Left forelimb (tissue), 1 donor: Measurements from ENCODE around the gene CREB3L1.
A peak's percentile ranks its signal among the peaks of the same experiment; 100 is the strongest.
"Not testable (repeated sequence)": the region's sequence is repeated elsewhere in the genome, so short reads cannot be mapped to it uniquely, and the experiment has no call there.

Experiments
- DNase-seq: peaks from one replicate; pipeline ENCODE4 v3.0.0-alpha.2; 2018; ENCODE audit warnings: low spot score

Gene CREB3L1

DNA sequence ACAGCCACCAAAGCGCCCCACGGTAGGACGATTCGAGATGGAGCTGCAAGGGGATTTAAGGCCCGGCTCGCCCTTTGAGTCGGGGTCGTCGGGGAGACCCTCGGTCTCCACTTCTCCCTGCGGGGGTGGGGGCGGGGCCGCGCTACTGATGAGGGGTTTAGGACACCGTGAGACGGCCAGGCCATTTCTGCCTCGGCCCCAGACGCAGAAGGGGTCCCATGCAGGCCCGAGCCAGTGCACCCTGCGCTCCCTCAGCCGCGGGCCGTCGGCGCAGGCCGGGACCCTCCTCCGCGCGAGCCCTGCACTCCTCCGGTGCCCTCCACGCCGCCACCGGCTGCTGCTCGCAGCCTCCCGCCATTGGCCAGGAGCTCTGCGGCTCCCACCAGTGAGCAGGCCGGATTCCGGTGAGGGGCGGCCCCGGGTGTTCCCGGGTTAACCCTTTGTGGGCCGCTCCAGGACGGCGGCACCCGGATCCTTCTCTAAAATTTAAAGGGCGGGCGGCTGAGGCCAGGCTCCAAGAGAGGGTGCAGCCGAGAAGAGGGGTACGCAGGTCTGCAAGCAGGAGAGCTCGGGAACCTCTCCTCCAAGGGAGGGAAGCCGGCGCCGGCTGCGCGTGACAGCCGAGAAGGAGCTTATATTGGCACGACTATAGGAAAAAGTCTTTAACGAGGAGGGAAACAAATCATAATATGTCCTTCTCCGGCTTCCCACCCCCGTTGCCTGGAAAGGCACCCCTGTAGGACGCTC is 18.0 kb downstream of the CREB3L1 start:
- peak; percentile 90 for DNase-seq

DNA sequence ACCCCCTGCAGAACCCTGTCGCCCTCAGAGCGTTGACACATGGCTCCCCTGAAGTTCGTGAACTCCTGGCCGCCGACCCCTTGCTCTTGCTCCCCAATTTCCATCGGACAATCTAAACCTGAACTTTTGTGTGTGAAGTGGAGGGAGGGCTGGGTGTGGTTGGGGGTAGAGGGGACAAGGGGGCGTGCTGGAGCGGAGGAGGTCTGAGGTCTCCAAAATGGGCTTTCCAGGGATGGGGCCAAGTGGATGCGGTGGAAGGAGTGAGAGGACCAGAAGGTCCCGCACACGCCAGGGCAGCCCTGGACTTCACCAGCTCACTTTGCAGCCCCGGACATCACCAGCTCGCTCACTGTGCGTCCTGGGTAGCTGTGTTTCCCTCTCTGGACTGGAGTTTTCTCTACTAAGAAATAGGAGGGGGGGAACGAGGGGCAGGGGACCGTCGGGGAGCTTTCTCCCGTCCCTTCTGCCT is 18.6 kb downstream of the CREB3L1 start:
- DNase-seq, result no peak

- peak; percentile 84 for DNase-seq
Measured at GRCh38 chr11:46296528-46297448, 19.3 kb downstream of the CREB3L1 start.

DNA sequence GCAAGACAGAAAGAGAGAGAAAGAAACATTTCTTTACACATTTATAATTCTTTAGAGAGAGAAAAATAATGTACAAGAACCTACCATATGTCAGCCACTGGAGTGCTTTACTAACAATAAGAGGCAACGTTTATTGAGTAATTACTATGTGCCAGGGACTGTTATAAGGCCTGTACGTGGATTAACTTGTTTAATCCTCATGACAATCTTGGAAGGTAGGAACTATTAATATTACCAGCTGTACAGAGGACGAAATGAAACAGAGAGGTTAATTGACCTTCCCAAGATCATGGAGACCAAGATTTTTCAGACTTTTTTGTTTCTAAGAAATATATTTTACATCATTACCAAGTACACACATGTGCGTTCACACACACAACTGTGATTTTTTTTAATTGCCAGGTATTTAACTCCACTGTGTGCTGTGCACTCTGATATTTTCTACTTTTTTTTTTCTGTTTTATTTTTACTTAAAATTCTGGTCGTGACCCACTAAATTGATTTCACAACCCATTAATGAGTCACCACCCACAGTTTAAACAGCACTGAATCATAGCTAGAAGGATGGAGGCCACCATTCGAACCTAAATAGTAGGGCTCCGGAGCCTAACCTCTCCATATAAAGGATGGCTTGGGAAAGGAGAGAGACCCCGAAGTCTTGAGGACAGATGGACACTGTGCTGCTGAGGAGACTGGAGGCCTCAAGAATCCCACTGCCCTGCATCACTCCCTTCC is 21.4 kb downstream of the CREB3L1 start:
- DNase-seq, result no peak

GRCh38 chr11:46299451-46299961 is 22.0 kb downstream of the CREB3L1 start:
- no peak for DNase-seq

- DNase-seq, result no peak
Measured at GRCh38 chr11:46300270-46300669, 22.8 kb downstream of the CREB3L1 start.

- no peak for DNase-seq
Measured at GRCh38 chr11:46302866-46303265, 25.4 kb downstream of the CREB3L1 start.

DNA sequence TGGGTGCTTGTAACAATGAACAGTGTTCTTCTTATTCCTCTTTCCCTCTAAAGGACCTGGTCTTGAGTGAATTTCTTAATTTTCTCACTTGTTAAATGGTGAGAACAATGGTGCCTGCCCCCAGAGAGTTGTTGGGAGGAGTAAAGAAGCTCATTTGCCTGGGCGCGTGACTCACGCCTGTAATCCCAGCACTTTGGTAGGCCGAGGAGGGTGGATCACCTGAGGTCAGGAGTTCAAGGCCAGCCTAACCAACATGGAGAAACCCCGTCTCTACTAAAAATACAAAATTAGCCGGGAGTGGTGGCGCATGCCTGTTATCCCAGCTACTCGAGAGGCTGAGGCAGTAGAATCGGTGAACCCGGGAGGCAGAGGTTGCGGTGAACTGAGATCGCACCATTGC is 26.6 kb downstream of the CREB3L1 start:
- not testable (repeated sequence) for DNase-seq

DNA sequence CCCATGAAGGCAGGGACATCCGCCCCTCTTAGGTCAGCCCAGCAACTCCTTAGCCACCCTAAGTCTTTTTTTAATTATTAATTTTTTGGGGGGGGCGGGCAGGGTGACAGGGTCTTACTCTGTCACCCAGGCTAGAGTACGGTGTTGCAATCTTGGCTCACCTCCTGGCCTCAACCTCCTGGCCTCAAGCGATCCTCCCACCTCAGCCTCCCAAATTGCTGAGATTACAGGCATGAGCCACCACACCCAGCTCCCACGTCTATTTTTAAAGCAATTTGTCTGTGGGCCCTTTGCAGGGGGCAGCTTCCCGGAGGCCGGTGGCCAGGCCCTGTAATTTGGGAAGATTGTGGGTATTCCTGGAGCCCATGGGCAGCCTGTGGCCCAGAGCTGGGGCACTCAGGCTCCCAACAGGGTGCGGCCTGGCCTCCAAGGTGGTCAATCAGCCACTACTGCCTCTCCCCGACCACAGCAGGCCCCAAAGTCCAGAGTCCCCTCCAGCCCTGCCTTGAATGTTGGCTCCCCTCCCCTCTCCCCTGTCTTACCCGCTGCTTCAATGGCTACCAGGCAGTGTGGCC is 27.2 kb downstream of the CREB3L1 start:
- DNase-seq, result no peak

- no peak for DNase-seq
Measured at GRCh38 chr11:46305295-46305694, 27.8 kb downstream of the CREB3L1 start.

GRCh38 chr11:46306296-46306853 is 28.9 kb downstream of the CREB3L1 start:
- DNase-seq, result no peak

GRCh38 chr11:46307369-46307768 is 29.9 kb downstream of the CREB3L1 start:
- no peak for DNase-seq

DNA sequence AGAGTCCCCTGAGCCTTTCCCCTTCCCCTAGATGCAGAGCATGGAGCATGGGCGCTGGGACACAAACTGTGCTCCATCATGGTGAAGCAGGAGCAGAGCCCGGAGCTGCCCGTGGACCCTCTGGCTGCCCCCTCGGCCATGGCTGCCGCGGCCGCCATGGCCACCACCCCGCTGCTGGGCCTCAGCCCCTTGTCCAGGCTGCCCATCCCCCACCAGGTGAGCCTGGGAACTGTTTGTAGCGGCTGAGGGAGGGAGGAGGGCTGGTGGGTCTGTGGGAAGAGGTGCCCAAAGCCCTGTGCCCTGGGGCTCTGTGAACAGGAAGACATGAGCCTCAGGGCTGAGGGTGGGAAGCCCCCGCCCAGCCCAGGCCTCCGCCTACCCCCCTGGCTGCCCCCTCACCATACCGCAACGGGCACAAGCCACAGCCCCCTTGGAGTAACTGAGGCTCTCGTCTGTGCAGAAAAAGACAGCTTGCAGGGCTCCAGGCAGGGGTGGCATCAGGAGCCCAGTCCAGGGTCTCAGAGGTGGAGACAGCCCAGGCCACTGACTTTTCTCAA is 30.4 kb downstream of the CREB3L1 start:
- no peak for DNase-seq

- DNase-seq, result no peak
Measured at GRCh38 chr11:46308631-46309419, 31.4 kb downstream of the CREB3L1 start.

DNA sequence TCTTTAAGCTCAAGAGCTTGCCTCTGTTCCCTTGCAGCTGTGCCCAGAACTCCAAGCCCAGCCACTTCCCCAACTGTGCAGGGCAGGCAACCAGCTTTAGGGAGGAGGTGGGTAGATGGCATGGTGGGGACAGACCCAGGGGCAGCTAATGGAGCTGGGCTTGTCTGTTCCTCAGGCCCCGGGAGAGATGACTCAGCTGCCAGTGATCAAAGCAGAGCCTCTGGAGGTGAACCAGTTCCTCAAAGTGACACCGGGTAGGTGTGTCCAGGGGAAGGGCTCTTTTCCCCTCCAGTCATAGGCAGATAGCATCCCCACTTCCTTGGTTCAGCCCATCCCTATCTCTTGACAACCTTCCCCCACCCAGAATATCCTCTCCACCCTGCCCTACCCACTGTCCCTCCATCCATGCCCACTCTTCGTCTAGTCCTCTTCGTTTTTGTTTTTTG is 32.4 kb downstream of the CREB3L1 start:
- no peak for DNase-seq

GRCh38 chr11:46315033-46315738 is 37.7 kb downstream of the CREB3L1 start:
- no peak for DNase-seq

- DNase-seq, result no peak
Measured at GRCh38 chr11:46315783-46316563, 38.5 kb downstream of the CREB3L1 start.

- DNase-seq, result no peak
Measured at GRCh38 chr11:46319074-46319453, 41.6 kb downstream of the CREB3L1 start.

- DNase-seq, result no peak
Measured at GRCh38 chr11:46321757-46322156, 44.3 kb downstream of the CREB3L1 start.
